ENCODE results near the gene LAMA2. TPM values are rescaled to one million over a fixed set of nuclear protein-coding genes. Genes with fewer than 3 reads are reported as not detected.

Gene LAMA2
- total RNA-seq, 1 experiment from 2014 or later, result 0.28 TPM

GRCh38 chr6:129111853-129112252, 228.9 kb downstream of the LAMA2 start:
- TF ChIP-seq SIN3A (IDR thresholded peaks at IDR 0.05; ENCODE audit: borderline replicate concordance, insufficient read depth, low read depth, low read length) (no peak), TCF7L2 (IDR thresholded peaks at IDR 0.05; ENCODE audit: low read depth, low read length) (no peak), POLR2AphosphoS5 (IDR thresholded peaks at IDR 0.05; ENCODE audit: low read depth, low read length) (no peak), REST (IDR thresholded peaks at IDR 0.05; ENCODE audit: insufficient read depth in 1 of 2, low read depth in 2 of 2, low read length in 1 of 2) (no peak), CTCF (IDR thresholded peaks at IDR 0.05) (no peak)
- DNase-seq (ENCODE audit: low read depth, low spot score), result no peak
- in situ Hi-C loops (cut with HindIII; ENCODE audit: low pct_unique_long_range_greater_than_20kb, low sequenced_read_pairs), result no loop called here
- H3K4me3 ChIP-seq (ENCODE audit: low read depth in 2 of 2, low read length in 2 of 2), result no peak overlapping the region
- no peaks in the 10 kb centered on the region for H3K36me3 ChIP-seq (ENCODE audit: control insufficient read depth, insufficient read depth, low read length)
- ChIA-PET CTCF (no interaction called here), POLR2A (no interaction called here)
- intact Hi-C loops (cut with micrococcal nuclease; ENCODE audit: unreplicated experiment), result no loop called here
- H3K27ac ChIP-seq (ENCODE audit: low read length), result no peak overlapping the region
- H3K9me3 ChIP-seq (ENCODE audit: control insufficient read depth, insufficient read depth, low read depth, low read length), result no peaks in the 10 kb centered on the region
- no peaks in the 10 kb centered on the region for H3K4me1 ChIP-seq (ENCODE audit: control insufficient read depth, insufficient read depth, low read length)
- no peaks in the 10 kb centered on the region for H3K27me3 ChIP-seq (ENCODE audit: control insufficient read depth, insufficient read depth, low read length)
- no TSS peak for BruUV-seq (replicated peaks)
- ATAC-seq, result no peak

DNA sequence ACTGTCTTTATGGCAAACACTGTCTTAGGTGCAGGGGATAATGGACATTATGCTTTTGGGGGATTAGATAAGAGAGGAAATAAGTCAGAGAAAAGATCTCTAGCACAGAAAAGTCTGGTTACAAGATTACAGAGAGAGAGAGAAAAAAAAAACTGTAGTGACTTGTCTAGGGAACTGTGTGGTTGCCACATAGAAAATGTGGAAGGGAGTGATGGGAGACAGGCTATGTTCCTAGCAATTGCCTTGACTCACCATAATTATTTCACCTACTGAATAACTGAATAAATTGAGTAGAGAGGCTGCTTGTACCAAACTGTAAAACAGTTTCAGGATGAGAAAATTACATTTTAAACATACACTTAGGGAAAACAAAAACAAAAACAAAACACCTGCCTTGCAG, 229.7 kb downstream of the LAMA2 start:
- Histone ChIP-seq H3K4me1 (ENCODE audit: control insufficient read depth, insufficient read depth, low read length) (no peaks in the 10 kb centered on the region), H3K36me3 (ENCODE audit: control insufficient read depth, insufficient read depth, low read length) (no peaks in the 10 kb centered on the region), H3K9me3 (ENCODE audit: control insufficient read depth, insufficient read depth, low read depth, low read length) (no peaks in the 10 kb centered on the region), H3K4me3 (ENCODE audit: low read depth in 2 of 2, low read length in 2 of 2) (no peak overlapping the region), H3K27ac (ENCODE audit: low read length) (no peak overlapping the region), H3K27me3 (ENCODE audit: control insufficient read depth, insufficient read depth, low read length) (no peaks in the 10 kb centered on the region)
- TF ChIP-seq CTCF (IDR thresholded peaks at IDR 0.05) (no peak), TCF7L2 (IDR thresholded peaks at IDR 0.05; ENCODE audit: low read depth, low read length) (no peak), SIN3A (IDR thresholded peaks at IDR 0.05; ENCODE audit: borderline replicate concordance, insufficient read depth, low read depth, low read length) (no peak), POLR2AphosphoS5 (IDR thresholded peaks at IDR 0.05; ENCODE audit: low read depth, low read length) (no peak), REST (IDR thresholded peaks at IDR 0.05; ENCODE audit: insufficient read depth in 1 of 2, low read depth in 2 of 2, low read length in 1 of 2) (no peak)
- POLR2A ChIA-PET, result no interaction called here
- DNase-seq (ENCODE audit: low read depth, low spot score), result no peak
- no TSS peak for BruUV-seq (replicated peaks)
- intact Hi-C loops (cut with micrococcal nuclease; ENCODE audit: unreplicated experiment), result no loop called here
- in situ Hi-C loops (cut with HindIII; ENCODE audit: low pct_unique_long_range_greater_than_20kb, low sequenced_read_pairs), result no loop called here
- no peak for ATAC-seq
- CTCF ChIA-PET, result no interaction called here
